Ectodermal cell (in vitro differentiated cells): ENCODE results near the gene ENDOU.

ENCODE experiments used
- H3K27ac ChIP-seq: 2 replicates; pipeline ENCODE4 v1.7.0; 2013; ENCODE audit warnings: mild to moderate bottlenecking, low read depth, low read length; ENCODE audit not compliant: insufficient read depth, poor library complexity, severe bottlenecking
- H3K27me3 ChIP-seq: 2 replicates; pipeline ENCODE4 v1.7.0; 2013; ENCODE audit warnings: mild to moderate bottlenecking, low read length; ENCODE audit not compliant: insufficient read depth, control insufficient read depth, poor library complexity, severe bottlenecking
- H3K36me3 ChIP-seq: one replicate; pipeline ENCODE4 v1.7.0; 2013; ENCODE audit warnings: low read length; ENCODE audit not compliant: control insufficient read depth, insufficient read depth
- H3K4me1 ChIP-seq: one replicate; pipeline ENCODE4 v1.7.0; 2013; ENCODE audit warnings: low read length; ENCODE audit not compliant: control insufficient read depth, insufficient read depth
- H3K4me3 ChIP-seq: 2 replicates; pipeline ENCODE4 v1.7.0; 2013; ENCODE audit warnings: low read depth, low read length, control low read depth; ENCODE audit not compliant: insufficient read depth
- H3K9me3 ChIP-seq: 2 replicates; pipeline ENCODE4 v1.7.0; 2013; ENCODE audit warnings: mild to moderate bottlenecking, low read length, moderate library complexity; ENCODE audit not compliant: control insufficient read depth
- WGBS, 2 experiments: methylation state at CpG; one replicate each; pipeline ENCODE4 v1.1.7; 2013; ENCODE audit warnings: missing lambda C conversion rate in 2 of 2; 5-methylcytosine and 5-hydroxymethylcytosine counted together

Gene ENDOU

DNA sequence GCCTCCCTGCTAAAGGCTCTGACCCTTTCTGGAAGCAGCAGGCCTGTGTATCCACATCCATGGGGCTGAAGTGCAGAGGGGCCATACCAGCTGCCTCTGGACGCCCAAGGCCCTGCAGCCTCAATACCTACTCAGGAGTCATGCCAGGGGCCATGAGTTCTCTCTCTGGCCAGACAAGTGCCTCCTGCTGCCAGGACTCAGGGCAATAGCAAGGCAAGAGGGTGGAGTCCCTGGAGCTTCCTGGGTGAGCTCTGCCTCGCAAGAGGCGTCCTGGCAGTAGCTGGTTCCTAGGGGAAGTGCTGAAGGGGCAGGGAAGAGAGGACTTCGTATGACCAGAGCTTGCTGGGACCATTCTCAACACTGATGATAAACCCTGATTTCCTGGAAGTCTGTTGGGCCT lies 10.9 kb upstream of the ENDOU start:
- no peaks in the 10 kb centered on the region for H3K27me3 ChIP-seq
- no peaks in the 10 kb centered on the region for H3K9me3 ChIP-seq
- peaks cover 20% of the 10 kb centered on the region for H3K4me1 ChIP-seq
- H3K4me3 ChIP-seq, result no peak overlapping the region
- 93 to 94% methylated on average over 4 of the region's 4 CpGs for WGBS, 2 experiments
- H3K27ac ChIP-seq, result no peak overlapping the region
- no peaks in the 10 kb centered on the region for H3K36me3 ChIP-seq

- Histone ChIP-seq H3K4me1 (peaks cover 16% of the 10 kb centered on the region), H3K4me3 (no peak overlapping the region), H3K27me3 (no peaks in the 10 kb centered on the region), H3K9me3 (no peaks in the 10 kb centered on the region), H3K27ac (no peak overlapping the region), H3K36me3 (no peaks in the 10 kb centered on the region)
- WGBS, 2 experiments, result 93 to 94% methylated on average over 11 of the region's 11 CpGs
These were observed 10.4 kb upstream of the ENDOU start for GRCh38 chr12:47735649-47736048.

DNA sequence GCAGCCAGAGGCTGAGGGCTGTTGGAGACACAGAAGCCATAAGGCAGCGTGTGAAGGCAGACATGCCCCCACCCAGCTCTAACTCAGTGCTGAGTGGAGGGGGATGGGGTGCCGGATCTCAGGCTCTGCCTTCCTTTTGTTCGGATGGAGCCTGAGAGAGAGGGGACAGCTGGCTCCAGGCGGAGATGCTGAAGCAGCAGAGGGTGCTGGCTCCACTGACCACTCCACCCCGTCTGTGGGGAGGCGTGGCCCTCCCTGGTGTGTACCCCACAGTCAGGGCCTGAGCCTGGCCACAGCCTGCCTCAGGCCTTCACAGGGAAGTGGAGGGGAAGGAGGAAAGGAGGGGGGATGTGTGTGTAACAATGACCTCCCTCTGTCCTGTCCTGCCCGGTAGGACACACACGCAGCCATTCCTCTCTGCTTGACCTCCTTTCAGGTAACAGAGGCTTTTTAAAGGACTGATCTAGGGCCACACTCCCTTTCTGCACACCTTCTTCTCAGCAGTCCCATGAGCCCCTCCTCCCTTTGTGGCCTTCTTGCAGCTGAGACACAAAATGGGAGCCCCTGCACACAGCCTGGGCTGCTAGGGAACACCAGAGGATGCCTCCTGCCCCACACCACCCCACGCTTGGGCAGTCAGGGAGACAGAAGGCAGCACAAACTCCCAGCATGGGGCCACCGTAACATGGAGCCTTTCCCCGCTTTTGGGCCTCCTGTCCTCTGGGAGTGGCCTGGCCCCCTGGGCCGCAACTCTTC lies 9.6 kb upstream of the ENDOU start:
- Histone ChIP-seq H3K27me3 (no peaks in the 10 kb centered on the region), H3K4me1 (peaks cover 10% of the 10 kb centered on the region), H3K27ac (no peak overlapping the region), H3K36me3 (no peaks in the 10 kb centered on the region), H3K9me3 (no peaks in the 10 kb centered on the region), H3K4me3 (no peak overlapping the region)
- 45 to 50% methylated on average over 12 of the region's 12 CpGs for WGBS, 2 experiments

GRCh38 chr12:47733142-47733541 lies 7.9 kb upstream of the ENDOU start:
- Histone ChIP-seq H3K9me3 (no peaks in the 10 kb centered on the region), H3K27me3 (no peaks in the 10 kb centered on the region), H3K36me3 (no peaks in the 10 kb centered on the region), H3K4me1 (peaks cover 10% of the 10 kb centered on the region), H3K4me3 (no peak overlapping the region), H3K27ac (no peak overlapping the region)
- 91 to 94% methylated on average over 4 of the region's 4 CpGs for WGBS, 2 experiments

- no peak overlapping the region for H3K27ac ChIP-seq
- no peaks in the 10 kb centered on the region for H3K27me3 ChIP-seq
- no peaks in the 10 kb centered on the region for H3K9me3 ChIP-seq
- H3K36me3 ChIP-seq, result no peaks in the 10 kb centered on the region
- H3K4me3 ChIP-seq, result no peak overlapping the region
- WGBS, 2 experiments, result 90 to 93% methylated on average over 2 of the region's 2 CpGs
- H3K4me1 ChIP-seq, result peaks cover 10% of the 10 kb centered on the region
These were observed 7.2 kb upstream of the ENDOU start for GRCh38 chr12:47732504-47732903.

DNA sequence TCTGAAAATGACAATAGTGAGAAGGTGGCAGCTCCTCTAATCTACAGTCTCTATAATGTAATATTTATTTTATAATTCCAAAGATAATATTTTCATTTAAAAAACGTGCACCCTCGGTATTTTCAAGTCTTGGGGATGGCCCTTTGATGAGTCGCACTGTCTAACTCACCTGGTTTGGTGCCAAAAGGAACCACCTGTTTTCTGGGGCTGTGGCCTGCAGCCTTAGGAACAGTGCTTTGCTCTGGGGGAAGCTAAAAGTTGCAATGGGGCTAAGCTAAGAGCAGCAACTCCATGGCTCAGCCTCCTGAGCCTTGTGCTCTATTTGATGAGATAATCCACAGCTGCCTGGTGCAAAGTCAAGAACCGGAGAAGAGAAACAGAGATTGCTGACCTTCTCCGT lies 6.4 kb upstream of the ENDOU start:
- no peaks in the 10 kb centered on the region for H3K9me3 ChIP-seq
- no peak overlapping the region for H3K27ac ChIP-seq
- no peak overlapping the region for H3K4me3 ChIP-seq
- H3K36me3 ChIP-seq, result no peaks in the 10 kb centered on the region
- 87 to 89% methylated on average over 5 of the region's 5 CpGs for WGBS, 2 experiments
- peaks cover 10% of the 10 kb centered on the region for H3K4me1 ChIP-seq
- H3K27me3 ChIP-seq, result no peaks in the 10 kb centered on the region

DNA sequence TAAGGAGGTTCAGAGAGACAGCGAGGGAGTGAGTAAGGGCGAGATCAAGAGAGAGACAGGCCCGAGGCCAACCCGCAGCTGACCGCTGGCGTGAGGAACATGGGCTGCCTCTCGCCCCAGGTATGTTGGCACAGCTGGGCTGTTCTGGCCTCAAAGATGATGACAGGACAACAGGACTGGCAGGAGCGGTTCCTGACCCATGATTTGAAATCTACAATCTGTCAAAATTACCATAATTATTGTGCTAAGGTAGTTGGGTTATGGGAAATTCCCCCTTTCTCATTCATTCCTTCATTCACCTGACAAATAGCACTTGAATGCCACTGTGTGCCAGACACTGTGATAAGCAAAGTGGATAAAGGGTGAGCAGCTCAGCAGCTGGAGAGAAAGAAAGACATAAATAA lies 5.1 kb upstream of the ENDOU start:
- H3K9me3 ChIP-seq, result no peaks in the 10 kb centered on the region
- H3K27me3 ChIP-seq, result no peaks in the 10 kb centered on the region
- no peak overlapping the region for H3K27ac ChIP-seq
- no peaks in the 10 kb centered on the region for H3K36me3 ChIP-seq
- peaks cover 10% of the 10 kb centered on the region for H3K4me1 ChIP-seq
- no peak overlapping the region for H3K4me3 ChIP-seq
- 93 to 95% methylated on average over 7 of the region's 8 CpGs for WGBS, 2 experiments

GRCh38 chr12:47729233-47729632 lies 3.9 kb upstream of the ENDOU start:
- H3K4me1 ChIP-seq, result no peaks in the 10 kb centered on the region
- no peaks in the 10 kb centered on the region for H3K27me3 ChIP-seq
- no peak overlapping the region for H3K27ac ChIP-seq
- H3K9me3 ChIP-seq, result no peaks in the 10 kb centered on the region
- H3K4me3 ChIP-seq, result no peak overlapping the region
- H3K36me3 ChIP-seq, result no peaks in the 10 kb centered on the region
- 84 to 85% methylated on average over 3 of the region's 3 CpGs for whole genome bisulfite sequencing, 2 experiments

- no peaks in the 10 kb centered on the region for H3K36me3 ChIP-seq
- no peak overlapping the region for H3K4me3 ChIP-seq
- H3K4me1 ChIP-seq, result no peaks in the 10 kb centered on the region
- H3K9me3 ChIP-seq, result no peaks in the 10 kb centered on the region
- WGBS, 2 experiments, result 64 to 76% methylated on average over 5 of the region's 5 CpGs
- H3K27me3 ChIP-seq, result no peaks in the 10 kb centered on the region
- H3K27ac ChIP-seq, result no peak overlapping the region
These were observed 603 bp upstream of the ENDOU start for GRCh38 chr12:47725893-47726292.

- no peak overlapping the region for H3K4me3 ChIP-seq
- WGBS, 2 experiments, result 85 to 86% methylated on average over 5 of the region's 5 CpGs
- H3K27me3 ChIP-seq, result no peaks in the 10 kb centered on the region
- no peaks in the 10 kb centered on the region for H3K36me3 ChIP-seq
- no peaks in the 10 kb centered on the region for H3K4me1 ChIP-seq
- H3K27ac ChIP-seq, result no peak overlapping the region
- no peaks in the 10 kb centered on the region for H3K9me3 ChIP-seq
These were observed 2.2 kb downstream of the ENDOU start for GRCh38 chr12:47722941-47723631.
